Panc1 (cell line): ENCODE results near the gene STXBP4. TPM values are rescaled to one million over a fixed set of nuclear protein-coding genes. Genes with fewer than 3 reads are reported as not detected.

Source experiments
- ATAC-seq: fragments of 200-7000 bp; cut with Tn5 transposase; 2 replicates; pipeline ENCODE4 v1.9.1; 2020; ENCODE audit warnings: mild to moderate bottlenecking, moderate library complexity
- BruUV-seq: library from RNA; stranded (reverse); fragments of 400-500 nt; replicated peaks from 2 replicates; lab custom pipeline; 2021; lab: Mats Ljungman, UMichigan
- CTCF ChIA-PET: fragments of 300-600 bp; sonication (Branson Sonifier 250); formaldehyde crosslinking; loops from one replicate; lab custom pipeline; 2022; ENCODE audit warnings: antibody characterized with exemption; lab: Charles Lee
- POLR2A ChIA-PET: fragments of 300-600 bp; sonication (Branson Sonifier 250); formaldehyde crosslinking; loops from one replicate; lab custom pipeline; 2022; ENCODE audit warnings: antibody characterized with exemption; lab: Charles Lee
- DNase-seq: peaks from one replicate; pipeline ENCODE4 v3.0.0-alpha.2; 2010; ENCODE audit warnings: low read depth, low spot score
- H3K27ac ChIP-seq: 2 replicates; pipeline ENCODE4 v1.5.1; 2011; ENCODE audit warnings: mild to moderate bottlenecking, low read length, inconsistent platforms
- H3K27me3 ChIP-seq: fragments of 200-500 bp; sonication (Bioruptor generic); 2 replicates; pipeline ENCODE4 v1.6.0; 2014; ENCODE audit warnings: low read length, inconsistent platforms; ENCODE audit not compliant: control insufficient read depth, insufficient read depth
- H3K36me3 ChIP-seq: fragments of 200-500 bp; sonication (Bioruptor generic); 2 replicates; pipeline ENCODE4 v1.5.1; 2014; ENCODE audit warnings: inconsistent platforms, mild to moderate bottlenecking, low read length, moderate library complexity; ENCODE audit not compliant: control insufficient read depth, insufficient read depth
- H3K4me1 ChIP-seq: 2 replicates; pipeline ENCODE4 v1.5.1; 2011; ENCODE audit warnings: inconsistent platforms, mild to moderate bottlenecking, low read length, moderate library complexity; ENCODE audit not compliant: control insufficient read depth, insufficient read depth
- H3K4me3 ChIP-seq, 2 experiments: 2 replicates each; pipeline ENCODE4 v1.5.1; 2011 to 2012; ENCODE audit warnings: low read depth in 2 of 2, low read length in 2 of 2, mild to moderate bottlenecking in 2 of 2, inconsistent platforms in 1 of 2, moderate library complexity in 1 of 2
- H3K9me3 ChIP-seq: fragments of 200-500 bp; sonication (Bioruptor generic); 2 replicates; pipeline ENCODE4 v1.5.1; 2014; ENCODE audit warnings: low read depth, mild to moderate bottlenecking, inconsistent platforms, low read length, moderate library complexity; ENCODE audit not compliant: control insufficient read depth, insufficient read depth
- POLR2AphosphoS5 ChIP-seq: IDR thresholded peaks from 2 replicates; pipeline ENCODE4 v1.6.1; 2012; ENCODE audit warnings: mild to moderate bottlenecking, low read depth, low read length, moderate library complexity
- SIN3A ChIP-seq: IDR thresholded peaks from 2 replicates; pipeline ENCODE4 v1.6.1; 2012; ENCODE audit warnings: low read depth, mild to moderate bottlenecking, low read length, moderate library complexity, borderline replicate concordance; ENCODE audit not compliant: insufficient read depth
- TCF7L2 ChIP-seq: IDR thresholded peaks from 2 replicates; pipeline ENCODE4 v1.6.1; 2011; ENCODE audit warnings: mild to moderate bottlenecking, low read depth, low read length, inconsistent platforms
- in situ Hi-C: cut with HindIII; loops from 2 replicates; pipeline ENCODE4 v1.10.0; 2016; ENCODE audit warnings: low sequenced_read_pairs, low pct_unique_long_range_greater_than_20kb
- intact Hi-C: fragments of 100-400 bp; cut with micrococcal nuclease; formaldehyde crosslinking; loops from one replicate; pipeline ENCODE4 v1.10.0; 2022; ENCODE audit not compliant: unreplicated experiment
- total RNA-seq: library from RNA; stranded (reverse); gene quantifications from one replicate; pipeline ENCODE4 v1.2.1, GENCODE V29; 2021; ENCODE audit not compliant: unreplicated experiment
- TF ChIP-seq, protein P1 (sequence below), 2 experiments: IDR thresholded peaks; 2 replicates each; pipeline ENCODE4 v1.6.1; 2011 to 2012; ENCODE audit warnings: low read depth in 2 of 2, control low read depth in 1 of 2, low read length in 1 of 2, mild to moderate bottlenecking in 1 of 2, moderate library complexity in 1 of 2; ENCODE audit not compliant: insufficient read depth in 1 of 2
- TF ChIP-seq, protein P2 (sequence below): fragments of 450-650 bp; IDR thresholded peaks from 2 replicates; pipeline ENCODE4 v1.5.1; 2017; ENCODE audit warnings: mild to moderate bottlenecking

Gene STXBP4
- total RNA-seq, 1 experiment from 2014 or later = 12.8 TPM

DNA sequence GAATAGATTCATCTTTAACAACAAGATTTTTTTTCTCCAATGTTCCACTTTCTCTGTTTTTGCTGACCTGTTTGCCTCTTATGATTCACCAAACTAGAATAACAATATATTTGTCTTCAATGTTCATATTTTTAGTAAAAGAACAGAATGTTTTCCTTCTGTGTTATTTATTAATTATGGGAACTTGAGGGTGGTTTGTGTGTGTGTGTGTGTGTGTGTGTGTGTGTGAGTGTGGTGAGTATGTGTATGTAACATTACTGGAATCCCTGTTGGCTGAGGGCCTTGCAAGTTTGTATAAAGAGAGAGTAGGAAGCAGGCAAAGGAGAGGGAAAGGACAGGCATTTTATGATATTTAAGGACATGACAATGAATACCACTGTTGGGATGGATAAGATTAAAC lies 13.8 kb downstream of the STXBP4 start:
- DNase-seq (no peak), ATAC-seq (no peak)
- ChIA-PET CTCF (no interaction called here), POLR2A (no interaction called here)
- TF ChIP-seq TCF7L2 (no peak), POLR2AphosphoS5 (no peak), SIN3A (no peak)
- TF ChIP-seq, protein P1, sequence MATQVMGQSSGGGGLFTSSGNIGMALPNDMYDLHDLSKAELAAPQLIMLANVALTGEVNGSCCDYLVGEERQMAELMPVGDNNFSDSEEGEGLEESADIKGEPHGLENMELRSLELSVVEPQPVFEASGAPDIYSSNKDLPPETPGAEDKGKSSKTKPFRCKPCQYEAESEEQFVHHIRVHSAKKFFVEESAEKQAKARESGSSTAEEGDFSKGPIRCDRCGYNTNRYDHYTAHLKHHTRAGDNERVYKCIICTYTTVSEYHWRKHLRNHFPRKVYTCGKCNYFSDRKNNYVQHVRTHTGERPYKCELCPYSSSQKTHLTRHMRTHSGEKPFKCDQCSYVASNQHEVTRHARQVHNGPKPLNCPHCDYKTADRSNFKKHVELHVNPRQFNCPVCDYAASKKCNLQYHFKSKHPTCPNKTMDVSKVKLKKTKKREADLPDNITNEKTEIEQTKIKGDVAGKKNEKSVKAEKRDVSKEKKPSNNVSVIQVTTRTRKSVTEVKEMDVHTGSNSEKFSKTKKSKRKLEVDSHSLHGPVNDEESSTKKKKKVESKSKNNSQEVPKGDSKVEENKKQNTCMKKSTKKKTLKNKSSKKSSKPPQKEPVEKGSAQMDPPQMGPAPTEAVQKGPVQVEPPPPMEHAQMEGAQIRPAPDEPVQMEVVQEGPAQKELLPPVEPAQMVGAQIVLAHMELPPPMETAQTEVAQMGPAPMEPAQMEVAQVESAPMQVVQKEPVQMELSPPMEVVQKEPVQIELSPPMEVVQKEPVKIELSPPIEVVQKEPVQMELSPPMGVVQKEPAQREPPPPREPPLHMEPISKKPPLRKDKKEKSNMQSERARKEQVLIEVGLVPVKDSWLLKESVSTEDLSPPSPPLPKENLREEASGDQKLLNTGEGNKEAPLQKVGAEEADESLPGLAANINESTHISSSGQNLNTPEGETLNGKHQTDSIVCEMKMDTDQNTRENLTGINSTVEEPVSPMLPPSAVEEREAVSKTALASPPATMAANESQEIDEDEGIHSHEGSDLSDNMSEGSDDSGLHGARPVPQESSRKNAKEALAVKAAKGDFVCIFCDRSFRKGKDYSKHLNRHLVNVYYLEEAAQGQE (IDR thresholded peaks at IDR 0.05; ENCODE audit: insufficient read depth in 1 of 2, low read depth in 2 of 2, low read length in 1 of 2) = no peak
- TF ChIP-seq, protein P2, sequence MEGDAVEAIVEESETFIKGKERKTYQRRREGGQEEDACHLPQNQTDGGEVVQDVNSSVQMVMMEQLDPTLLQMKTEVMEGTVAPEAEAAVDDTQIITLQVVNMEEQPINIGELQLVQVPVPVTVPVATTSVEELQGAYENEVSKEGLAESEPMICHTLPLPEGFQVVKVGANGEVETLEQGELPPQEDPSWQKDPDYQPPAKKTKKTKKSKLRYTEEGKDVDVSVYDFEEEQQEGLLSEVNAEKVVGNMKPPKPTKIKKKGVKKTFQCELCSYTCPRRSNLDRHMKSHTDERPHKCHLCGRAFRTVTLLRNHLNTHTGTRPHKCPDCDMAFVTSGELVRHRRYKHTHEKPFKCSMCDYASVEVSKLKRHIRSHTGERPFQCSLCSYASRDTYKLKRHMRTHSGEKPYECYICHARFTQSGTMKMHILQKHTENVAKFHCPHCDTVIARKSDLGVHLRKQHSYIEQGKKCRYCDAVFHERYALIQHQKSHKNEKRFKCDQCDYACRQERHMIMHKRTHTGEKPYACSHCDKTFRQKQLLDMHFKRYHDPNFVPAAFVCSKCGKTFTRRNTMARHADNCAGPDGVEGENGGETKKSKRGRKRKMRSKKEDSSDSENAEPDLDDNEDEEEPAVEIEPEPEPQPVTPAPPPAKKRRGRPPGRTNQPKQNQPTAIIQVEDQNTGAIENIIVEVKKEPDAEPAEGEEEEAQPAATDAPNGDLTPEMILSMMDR = no peak
- in situ Hi-C loops = no loop called here
- Histone ChIP-seq H3K36me3 (no peaks in the 10 kb centered on the region), H3K27me3 (no peaks in the 10 kb centered on the region), H3K4me3 (no peak overlapping the region), H3K4me1 (no peaks in the 10 kb centered on the region), H3K9me3 (peaks cover 23% of the 10 kb centered on the region), H3K27ac (no peak overlapping the region)
- intact Hi-C loops = no loop called here
- BruUV-seq = no TSS peak

DNA sequence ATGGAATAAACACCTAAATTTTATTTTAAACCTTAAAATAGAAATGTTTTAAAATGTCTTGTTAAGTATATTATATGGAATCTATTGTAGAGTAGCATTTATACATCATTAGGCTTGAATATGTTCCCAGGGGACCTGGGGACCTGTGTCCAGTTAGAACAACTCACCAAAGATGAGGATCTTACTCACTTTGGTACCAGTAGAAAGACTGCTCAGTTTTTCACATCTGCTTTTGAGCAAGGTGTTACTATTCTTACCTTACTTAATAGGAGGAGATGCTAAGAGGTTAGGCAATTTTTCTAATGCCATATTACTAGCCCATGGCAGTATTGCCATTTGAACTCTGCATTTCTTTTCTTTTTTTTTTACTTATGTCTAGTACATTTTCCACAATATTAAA lies 14.7 kb downstream of the STXBP4 start:
- Histone ChIP-seq H3K4me1 (no peaks in the 10 kb centered on the region), H3K36me3 (no peaks in the 10 kb centered on the region), H3K27ac (no peak overlapping the region), H3K9me3 (peaks cover 23% of the 10 kb centered on the region), H3K27me3 (no peaks in the 10 kb centered on the region), H3K4me3 (no peak overlapping the region)
- ChIA-PET POLR2A (no interaction called here), CTCF (no interaction called here)
- no peak for TF ChIP-seq TCF7L2
- TF ChIP-seq, protein P2 = no peak
- no peak for TF ChIP-seq POLR2AphosphoS5
- DNase-seq (no peak), ATAC-seq (no peak)
- in situ Hi-C loops = no loop called here
- intact Hi-C loops = no loop called here
- no TSS peak for BruUV-seq
